Astrocyte (in vitro differentiated cells and primary cell): ENCODE measurements around the gene SGCD. TPM values are rescaled to one million over a fixed set of nuclear protein-coding genes. Genes with fewer than 3 reads are reported as not detected.

ENCODE experiments used
- DNase-seq: peaks from one replicate; pipeline ENCODE4 v3.0.0-alpha.2; 2010; ENCODE audit warnings: low read depth
- FAIRE-seq: peaks from 2 replicates; lab custom pipeline; 2011; peaks lifted over from hg19 to GRCh38; lab: Jason Lieb, UNC
- H2AFZ ChIP-seq: 2 replicates; pipeline ENCODE4 v1.6.0; 2012; ENCODE audit warnings: low read depth, low read length, inconsistent platforms
- H3K27ac ChIP-seq: 2 replicates; pipeline ENCODE4 v1.5.1; 2011; ENCODE audit warnings: low read depth, low read length, inconsistent platforms
- H3K27me3 ChIP-seq: 2 replicates; pipeline ENCODE4 v1.6.0; 2011; ENCODE audit warnings: low read length, inconsistent platforms; ENCODE audit not compliant: insufficient read depth
- H3K36me3 ChIP-seq: 2 replicates; pipeline ENCODE4 v1.5.1; 2011; ENCODE audit warnings: low read length, inconsistent platforms; ENCODE audit not compliant: insufficient read depth
- H3K4me1 ChIP-seq: 2 replicates; pipeline ENCODE4 v1.5.1; 2011; ENCODE audit warnings: low read length, inconsistent platforms; ENCODE audit not compliant: insufficient read depth
- H3K4me2 ChIP-seq: 2 replicates; pipeline ENCODE4 v1.6.0; 2012; ENCODE audit warnings: low read length, inconsistent platforms
- H3K4me3 ChIP-seq: 2 replicates; pipeline ENCODE4 v1.5.1; 2011; ENCODE audit warnings: low read depth, mild to moderate bottlenecking, low read length, inconsistent platforms; ENCODE audit not compliant: insufficient read depth
- H3K79me2 ChIP-seq: 2 replicates; pipeline ENCODE4 v1.6.0; 2012; ENCODE audit warnings: mild to moderate bottlenecking, low read length, inconsistent platforms; ENCODE audit not compliant: insufficient read depth
- H3K9ac ChIP-seq: 2 replicates; pipeline ENCODE4 v1.6.0; 2012; ENCODE audit warnings: mild to moderate bottlenecking, low read length, inconsistent platforms
- H3K9me3 ChIP-seq: 2 replicates; pipeline ENCODE4 v1.5.1; 2012; ENCODE audit warnings: low read depth, mild to moderate bottlenecking, low read length, inconsistent platforms; ENCODE audit not compliant: insufficient read depth
- H4K20me1 ChIP-seq: 2 replicates; pipeline ENCODE4 v1.6.0; 2012; ENCODE audit warnings: low read length, inconsistent platforms; ENCODE audit not compliant: insufficient read depth
- H3K27ac Mint-ChIP-seq: one replicate; pipeline ENCODE4 v1.8.0; 2021; ENCODE audit warnings: mild to moderate bottlenecking, mixed read lengths; ENCODE audit not compliant: unreplicated experiment
- H3K27me3 Mint-ChIP-seq: one replicate; pipeline ENCODE4 v1.8.0; 2021; ENCODE audit warnings: low read depth, mixed read lengths; ENCODE audit not compliant: unreplicated experiment
- H3K36me3 Mint-ChIP-seq: one replicate; pipeline ENCODE4 v1.8.0; 2021; ENCODE audit warnings: low read depth, mixed read lengths; ENCODE audit not compliant: unreplicated experiment
- H3K4me1 Mint-ChIP-seq: one replicate; pipeline ENCODE4 v1.8.0; 2021; ENCODE audit warnings: low read depth, mixed read lengths; ENCODE audit not compliant: unreplicated experiment
- H3K4me3 Mint-ChIP-seq: one replicate; pipeline ENCODE4 v1.8.0; 2021; ENCODE audit warnings: mild to moderate bottlenecking, moderate library complexity, mixed read lengths; ENCODE audit not compliant: unreplicated experiment
- H3K9me3 Mint-ChIP-seq: one replicate; pipeline ENCODE4 v1.8.0; 2021; ENCODE audit warnings: mild to moderate bottlenecking, mixed read lengths; ENCODE audit not compliant: unreplicated experiment
- CTCF ChIP-seq: IDR thresholded peaks from 2 replicates; pipeline ENCODE4 v1.5.1; 2011; ENCODE audit warnings: low read depth, mild to moderate bottlenecking, inconsistent platforms, low read length, moderate library complexity; ENCODE audit not compliant: insufficient read depth
- EZH2 ChIP-seq: IDR thresholded peaks from 2 replicates; pipeline ENCODE4 v1.6.1; 2012; ENCODE audit warnings: mild to moderate bottlenecking, low read length, inconsistent platforms; ENCODE audit not compliant: insufficient read depth
- total RNA-seq: library from RNA; stranded (reverse); gene quantifications from 2 replicates; pipeline ENCODE4 v1.2.1, GENCODE V29; 2021

Gene SGCD
- total RNA-seq, 1 donor from 2014 or later: 2.9 TPM

- Histone ChIP-seq H3K27me3 (no peaks in the 10 kb centered on the region), H3K36me3 (no peaks in the 10 kb centered on the region), H3K9ac (no peak overlapping the region), H2AFZ (no peak overlapping the region), H4K20me1 (no peaks in the 10 kb centered on the region), H3K4me3 (no peak overlapping the region), H3K4me1 (no peaks in the 10 kb centered on the region), H3K4me2 (no peak overlapping the region), H3K79me2 (no peaks in the 10 kb centered on the region), H3K27ac (no peak overlapping the region), H3K9me3 (no peaks in the 10 kb centered on the region)
- H3K9me3 Mint-ChIP-seq: peaks cover 3% of the 10 kb centered on the region
- H3K27me3 Mint-ChIP-seq: no peaks in the 10 kb centered on the region
- no peak for TF ChIP-seq CTCF
- no peak for TF ChIP-seq EZH2
- FAIRE-seq: no peak
- H3K36me3 Mint-ChIP-seq: no peaks in the 10 kb centered on the region
- peaks cover 14% of the 10 kb centered on the region for H3K4me1 Mint-ChIP-seq
- DNase-seq: no peak
- H3K27ac Mint-ChIP-seq: peak overlapping the region; percentile 2
- H3K4me3 Mint-ChIP-seq: no peak overlapping the region
These were observed 267.4 kb downstream of the SGCD start for GRCh38 chr5:156594406-156594805.

GRCh38 chr5:156595132-156595787 is 268.3 kb downstream of the SGCD start:
- Mint-ChIP-seq H3K36me3 (no peaks in the 10 kb centered on the region), H3K4me3 (no peak overlapping the region), H3K4me1 (peaks cover 14% of the 10 kb centered on the region), H3K27me3 (no peaks in the 10 kb centered on the region), H3K27ac (no peak overlapping the region), H3K9me3 (peaks cover 3% of the 10 kb centered on the region)
- H3K9ac ChIP-seq: no peak overlapping the region
- H3K4me2 ChIP-seq: no peak overlapping the region
- DNase-seq (peak; percentile 33), FAIRE-seq (no peak)
- H3K9me3 ChIP-seq: no peaks in the 10 kb centered on the region
- no peaks in the 10 kb centered on the region for H3K36me3 ChIP-seq
- TF ChIP-seq CTCF (no peak), EZH2 (no peak)
- H3K79me2 ChIP-seq: no peaks in the 10 kb centered on the region
- H4K20me1 ChIP-seq: no peaks in the 10 kb centered on the region
- H3K4me3 ChIP-seq: no peak overlapping the region
- no peak overlapping the region for H2AFZ ChIP-seq
- no peak overlapping the region for H3K27ac ChIP-seq
- no peaks in the 10 kb centered on the region for H3K4me1 ChIP-seq
- no peaks in the 10 kb centered on the region for H3K27me3 ChIP-seq

GRCh38 chr5:156597276-156597675 is 270.3 kb downstream of the SGCD start:
- H3K27ac Mint-ChIP-seq: no peak overlapping the region
- Histone ChIP-seq H3K79me2 (no peaks in the 10 kb centered on the region), H3K4me3 (no peak overlapping the region), H3K9ac (no peak overlapping the region), H4K20me1 (no peaks in the 10 kb centered on the region), H3K9me3 (peaks cover 2% of the 10 kb centered on the region), H3K27ac (no peak overlapping the region), H3K4me2 (no peak overlapping the region), H3K27me3 (no peaks in the 10 kb centered on the region), H2AFZ (no peak overlapping the region), H3K4me1 (no peaks in the 10 kb centered on the region), H3K36me3 (no peaks in the 10 kb centered on the region)
- no peak overlapping the region for H3K4me3 Mint-ChIP-seq
- peaks cover 9% of the 10 kb centered on the region for H3K9me3 Mint-ChIP-seq
- TF ChIP-seq EZH2 (no peak), CTCF (no peak)
- peaks cover 8% of the 10 kb centered on the region for H3K4me1 Mint-ChIP-seq
- DNase-seq (no peak), FAIRE-seq (no peak)
- no peaks in the 10 kb centered on the region for H3K27me3 Mint-ChIP-seq
- H3K36me3 Mint-ChIP-seq: peaks cover 3% of the 10 kb centered on the region
